CMK (cell line): ENCODE results near the gene GRIP1.

ENCODE experiments used
- DNase-seq: peaks from one replicate; pipeline ENCODE4 v3.0.0-alpha.2; 2010; ENCODE audit warnings: low read depth

GRIP1 gene

GRCh38 chr12:66692170-66692569 is 13.3 kb upstream of the GRIP1 start:
- DNase-seq: no peak

DNA sequence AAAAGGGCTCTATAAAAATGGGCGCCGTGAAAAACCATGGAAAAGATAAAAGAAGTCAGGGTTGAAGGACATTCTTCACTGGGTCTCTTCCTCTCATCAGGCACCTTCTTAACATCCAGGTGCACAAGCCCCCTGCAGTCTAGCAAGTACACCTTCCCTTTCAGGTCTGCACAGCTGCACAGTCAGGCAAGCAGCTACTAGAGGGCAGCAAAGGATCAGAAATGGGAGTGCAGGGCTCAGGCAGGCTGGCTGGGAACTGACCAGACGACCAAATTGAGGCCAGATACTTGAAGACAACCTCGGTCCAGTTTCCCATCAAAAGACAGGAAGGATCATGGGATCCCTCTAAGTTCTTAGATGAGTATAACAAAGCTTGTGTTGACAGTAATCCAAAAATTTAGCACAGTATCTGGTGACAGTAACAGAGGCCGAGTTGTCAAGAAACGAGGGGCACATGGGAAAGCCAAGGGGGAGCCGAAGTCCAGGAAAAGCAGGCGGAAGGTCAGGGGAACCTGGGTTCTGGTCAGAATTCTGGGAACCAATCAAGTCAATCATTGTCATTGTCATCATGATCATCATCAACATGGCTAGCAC is 10.1 kb upstream of the GRIP1 start:
- no peak for DNase-seq

- no peak for DNase-seq
Measured at GRCh38 chr12:66684222-66684621, 5.3 kb upstream of the GRIP1 start.

GRCh38 chr12:66683822-66684221 is 4.9 kb upstream of the GRIP1 start:
- no peak for DNase-seq

DNA sequence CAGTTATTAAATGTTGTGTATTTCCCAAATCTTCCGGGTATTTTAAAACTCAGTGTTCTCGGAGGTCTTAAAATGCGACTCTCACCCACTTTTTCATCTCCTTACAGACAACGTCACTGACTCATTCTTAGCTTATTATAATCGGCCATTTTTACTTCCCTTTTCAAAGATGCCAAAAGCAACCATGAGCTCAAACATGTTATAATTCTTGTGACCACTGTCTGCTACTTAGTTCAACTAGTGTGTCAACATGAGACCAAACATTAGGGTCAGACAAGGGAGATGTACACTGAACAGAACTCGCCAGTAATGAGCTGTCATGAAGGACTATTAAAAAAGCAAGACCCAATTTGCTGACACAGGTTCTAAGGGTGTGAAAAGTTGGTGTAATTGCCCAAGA is 4.2 kb upstream of the GRIP1 start:
- DNase-seq: no peak

DNA sequence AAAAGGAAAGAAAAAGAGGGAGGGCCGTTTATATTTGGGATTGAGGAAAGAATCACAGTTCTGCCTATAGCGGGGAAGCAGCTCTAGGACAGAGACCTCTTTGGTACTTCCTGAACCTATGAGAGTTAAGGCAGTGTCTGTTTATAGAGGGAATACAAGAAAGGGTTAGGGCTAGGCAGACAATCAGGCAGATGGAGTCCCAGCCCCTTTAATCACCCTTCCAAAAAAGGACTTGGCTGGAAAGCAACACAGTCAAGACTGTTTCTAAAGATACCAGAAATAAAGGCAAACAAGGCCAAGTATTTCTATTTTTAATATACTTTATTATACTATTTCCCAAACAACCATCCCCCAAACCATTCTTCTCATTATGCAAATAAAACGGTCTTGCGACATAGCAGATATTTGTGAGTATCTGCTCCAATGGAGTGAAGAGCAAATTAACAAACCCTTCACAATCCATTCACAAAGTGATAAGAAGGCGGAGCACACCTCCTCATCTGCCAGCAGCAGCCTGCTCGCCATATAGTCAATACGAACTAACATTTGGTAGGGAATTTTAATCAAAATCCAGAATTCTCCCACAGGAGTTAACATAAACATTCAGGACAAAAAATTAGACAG is 697 bp upstream of the GRIP1 start:
- no peak for DNase-seq

GRCh38 chr12:66676241-66676640 is 2.6 kb downstream of the GRIP1 start:
- DNase-seq: no peak

- DNase-seq: no peak
Measured at GRCh38 chr12:66674495-66675122, 4.3 kb downstream of the GRIP1 start.

GRCh38 chr12:66669541-66669940 is 9.3 kb downstream of the GRIP1 start:
- no peak for DNase-seq

DNA sequence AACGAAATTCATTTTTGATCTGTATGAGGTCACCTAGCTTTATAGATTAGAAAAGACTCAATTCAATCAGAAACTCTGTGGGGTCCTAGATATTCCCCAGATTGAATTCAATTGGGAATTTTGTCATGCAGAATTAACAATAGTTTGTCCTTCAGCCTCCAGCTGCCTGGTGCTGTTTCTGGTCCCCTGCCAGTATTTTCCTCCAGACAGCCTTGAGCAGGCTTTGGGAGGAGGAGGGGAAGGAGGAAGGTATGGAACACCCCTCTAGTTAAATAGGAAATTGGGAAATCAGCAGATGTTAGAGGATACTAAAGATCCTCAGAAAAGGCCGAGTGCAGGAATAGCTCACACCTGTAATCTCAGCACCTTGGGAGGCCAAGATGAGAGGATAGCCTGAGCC is 10.6 kb downstream of the GRIP1 start:
- DNase-seq: no peak

DNA sequence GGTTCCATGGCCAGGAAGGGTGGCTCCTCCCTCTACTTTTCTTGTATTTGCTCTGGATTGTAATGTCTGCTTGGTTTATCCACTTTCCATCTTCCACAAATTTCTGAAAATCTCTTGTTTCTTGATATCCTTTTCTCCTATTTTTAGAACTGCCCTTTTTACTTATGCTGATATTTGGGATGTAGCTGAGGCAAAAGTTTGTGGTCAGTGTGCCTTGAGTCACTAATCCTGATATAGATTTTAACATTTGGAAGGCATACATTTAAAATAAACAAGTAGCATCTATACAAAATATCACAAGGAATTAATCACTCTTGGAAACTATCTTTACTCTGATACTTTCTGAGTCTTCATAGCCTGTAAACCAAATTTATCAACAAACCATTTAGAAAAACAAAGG is 11.0 kb downstream of the GRIP1 start:
- DNase-seq: no peak

DNA sequence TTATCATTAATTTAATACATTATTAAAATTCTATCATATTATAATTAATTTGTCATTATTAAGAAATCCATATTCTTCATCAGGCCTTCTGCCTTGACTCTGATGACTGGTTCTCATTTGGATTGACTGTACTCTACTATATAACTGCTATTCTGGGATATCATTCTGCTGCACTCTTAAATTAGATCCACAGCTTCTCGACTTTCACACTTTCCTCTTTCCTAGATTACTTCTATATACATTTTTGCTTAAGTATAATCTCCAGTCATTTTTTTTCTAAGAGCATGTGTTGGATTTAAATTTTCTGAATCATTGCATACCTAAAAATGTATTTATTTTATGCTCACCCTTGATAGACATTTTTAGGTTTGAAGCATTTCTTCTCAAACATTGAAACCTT is 12.4 kb downstream of the GRIP1 start:
- DNase-seq: no peak

DNA sequence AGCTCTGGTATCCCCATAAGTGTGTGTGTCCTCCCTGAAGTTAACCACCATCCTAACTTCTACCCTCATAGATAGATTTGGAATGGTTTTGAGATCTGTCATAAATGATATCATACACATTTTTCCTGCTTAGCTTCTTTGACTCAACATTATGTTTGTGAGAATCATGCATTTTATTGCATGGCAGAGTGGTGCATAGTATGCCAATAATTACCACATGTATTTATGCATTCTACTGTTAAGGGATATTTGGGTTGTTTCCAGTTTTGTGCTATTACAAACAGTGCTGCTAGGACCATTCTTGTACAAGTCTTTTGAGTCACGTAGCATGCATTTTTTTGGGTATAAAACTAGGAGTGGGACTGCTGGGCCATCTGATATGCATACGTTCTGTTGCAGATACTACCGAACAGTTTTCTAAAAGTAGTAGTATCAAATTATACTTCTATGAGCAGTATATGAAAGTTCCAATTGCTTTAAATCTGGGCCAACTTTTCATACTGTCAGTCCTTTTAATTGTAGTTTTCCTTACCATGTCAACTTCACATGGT is 13.4 kb downstream of the GRIP1 start:
- DNase-seq: no peak

DNA sequence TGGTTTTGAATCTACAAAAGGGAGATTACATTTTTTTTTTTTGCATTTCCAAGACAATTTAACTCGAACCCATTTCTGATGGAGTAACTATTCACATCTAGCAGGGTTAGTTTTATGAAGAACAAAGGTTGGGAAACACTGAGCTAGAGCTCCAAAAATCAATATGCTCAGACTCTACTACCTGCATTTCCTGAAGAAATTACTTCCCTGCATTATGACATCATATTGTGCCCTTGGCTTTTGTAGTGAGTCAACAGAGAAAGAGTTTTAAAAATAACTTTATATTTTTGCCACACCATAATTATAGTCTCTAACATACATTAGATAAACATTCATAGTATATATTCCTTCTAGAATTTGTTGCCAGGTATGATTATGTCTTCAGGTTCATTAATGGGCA is 14.8 kb downstream of the GRIP1 start:
- DNase-seq: no peak

DNA sequence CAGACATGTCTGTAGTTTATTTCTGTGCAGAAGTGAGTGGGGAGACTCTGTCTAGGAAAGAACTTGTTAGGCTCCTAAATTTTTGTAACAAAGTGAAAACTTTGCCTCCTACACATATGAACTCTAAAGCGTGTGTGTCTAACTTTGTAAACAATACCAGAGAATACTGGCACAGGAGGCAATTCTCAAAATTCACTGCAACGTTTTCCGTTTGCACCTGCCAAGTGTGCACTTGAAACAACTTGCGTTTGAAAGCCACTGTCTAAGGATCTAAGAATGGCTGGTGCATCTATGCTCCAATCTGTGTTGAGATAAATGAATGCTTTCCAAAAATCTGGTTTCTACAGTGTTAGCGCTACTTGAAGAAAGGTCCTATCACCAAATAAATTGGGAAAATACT is 15.3 kb downstream of the GRIP1 start:
- no peak for DNase-seq

DNA sequence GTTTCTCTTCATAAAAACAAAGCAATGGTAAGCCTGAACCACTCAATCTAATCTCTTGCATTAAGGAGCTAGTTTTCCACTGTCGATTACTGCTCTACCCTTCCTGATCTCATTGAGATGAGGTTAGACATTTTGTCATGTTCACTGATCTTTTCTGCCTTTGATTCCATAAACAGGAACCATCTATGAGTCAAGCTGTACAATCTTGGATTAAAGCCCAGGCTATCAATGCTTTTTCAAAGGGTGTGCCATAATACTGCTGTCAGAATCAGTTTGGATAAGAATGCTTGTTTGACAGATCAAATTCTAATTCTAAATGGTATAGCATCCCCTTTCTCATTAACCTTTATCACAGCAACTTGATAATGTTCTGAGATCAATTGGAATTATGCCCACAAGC is 16.1 kb downstream of the GRIP1 start:
- no peak for DNase-seq

GRCh38 chr12:66662179-66662578 is 16.7 kb downstream of the GRIP1 start:
- no peak for DNase-seq

GRCh38 chr12:66661357-66661756 is 17.5 kb downstream of the GRIP1 start:
- no peak for DNase-seq

- DNase-seq: no peak
Measured at GRCh38 chr12:66653796-66654195, 25.1 kb downstream of the GRIP1 start.

- no peak for DNase-seq
Measured at GRCh38 chr12:66648033-66648735, 30.7 kb downstream of the GRIP1 start.

GRCh38 chr12:66647034-66647691 is 31.7 kb downstream of the GRIP1 start:
- no peak for DNase-seq

DNA sequence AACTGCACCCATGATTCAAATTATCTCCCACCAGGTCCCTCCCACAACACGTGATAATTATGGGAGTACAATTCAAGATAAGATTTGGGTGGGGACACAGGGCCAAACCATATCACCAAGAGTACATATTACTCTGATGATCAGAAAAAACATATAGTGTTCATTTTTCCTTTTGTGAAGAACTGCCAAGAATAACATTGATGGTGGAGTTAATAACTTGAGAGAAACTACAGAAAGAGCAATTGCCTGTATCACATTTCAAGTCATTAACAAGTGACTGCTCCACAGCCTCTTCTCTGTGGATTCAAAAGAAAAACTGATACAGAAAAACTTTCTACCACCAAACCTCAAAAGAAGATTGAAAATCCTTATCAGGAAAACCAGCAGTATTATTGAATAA is 34.7 kb downstream of the GRIP1 start:
- DNase-seq: no peak
